SHP77 treated with DMSO at 0.1 percent for 48 hours (cell line): Measurements from ENCODE around the gene KNDC1.
"Not testable (repeated sequence)": the region's sequence is repeated elsewhere in the genome, so short reads cannot be mapped to it uniquely, and the experiment has no call there.

Experiments
- DNase-seq: peaks from one replicate; lab custom pipeline; 2025; lab: John Stamatoyannopoulos, UW

KNDC1 gene

GRCh38 chr10:133161486-133162109, 1.6 kb downstream of the KNDC1 start:
- no peak for DNase-seq

GRCh38 chr10:133162178-133162909, 2.3 kb downstream of the KNDC1 start:
- no peak for DNase-seq

- DNase-seq, result no peak
These were observed 3.2 kb downstream of the KNDC1 start for GRCh38 chr10:133162910-133163856.

GRCh38 chr10:133163889-133164815, 4.1 kb downstream of the KNDC1 start:
- no peak for DNase-seq

GRCh38 chr10:133164816-133165555, 5.0 kb downstream of the KNDC1 start:
- DNase-seq, result no peak

- DNase-seq, result no peak
These were observed 5.8 kb downstream of the KNDC1 start for GRCh38 chr10:133165556-133166503.

GRCh38 chr10:133166504-133166827, 6.4 kb downstream of the KNDC1 start:
- no peak for DNase-seq

GRCh38 chr10:133166828-133167692, 7.0 kb downstream of the KNDC1 start:
- no peak for DNase-seq

GRCh38 chr10:133167693-133168616, 7.9 kb downstream of the KNDC1 start:
- no peak for DNase-seq

GRCh38 chr10:133168617-133169031, 8.6 kb downstream of the KNDC1 start:
- no peak for DNase-seq

- DNase-seq, result no peak
These were observed 9.3 kb downstream of the KNDC1 start for GRCh38 chr10:133169173-133169947.

GRCh38 chr10:133170092-133170491, 10.1 kb downstream of the KNDC1 start:
- no peak for DNase-seq

- no peak for DNase-seq
These were observed 14.0 kb downstream of the KNDC1 start for GRCh38 chr10:133173860-133174640.

GRCh38 chr10:133174689-133175263, 14.8 kb downstream of the KNDC1 start:
- no peak for DNase-seq

GRCh38 chr10:133175624-133176023, 15.6 kb downstream of the KNDC1 start:
- not testable (repeated sequence) for DNase-seq

GRCh38 chr10:133176546-133176945, 16.5 kb downstream of the KNDC1 start:
- no peak for DNase-seq
